Astrocyte (in vitro differentiated cells and primary cell): ENCODE data around the gene UVRAG.

ENCODE experiments used
- CTCF ChIP-seq: IDR thresholded peaks from 2 replicates; pipeline ENCODE4 v1.5.1; 2011; ENCODE audit warnings: low read depth, mild to moderate bottlenecking, inconsistent platforms, low read length, moderate library complexity; ENCODE audit not compliant: insufficient read depth
- EZH2 ChIP-seq: IDR thresholded peaks from 2 replicates; pipeline ENCODE4 v1.6.1; 2012; ENCODE audit warnings: mild to moderate bottlenecking, low read length, inconsistent platforms; ENCODE audit not compliant: insufficient read depth

- TF ChIP-seq CTCF = peak; percentile 89
- TF ChIP-seq EZH2 = no peak
Observed at GRCh38 chr11:76152086-76152681, 337.2 kb downstream of the UVRAG start.
